A673 (cell line): ENCODE data around the gene AHNAK2.

Source experiments
- CTCF ChIP-seq: fragments of 300-800, 200-600 bp; sonication (generic); conservative IDR thresholded peaks from 2 replicates; pipeline ENCODE4 v1.5.1; 2017; ENCODE audit warnings: low read depth, mild to moderate bottlenecking, antibody characterized with exemption, low read length, moderate library complexity, mixed read lengths
- EZH2 ChIP-seq: fragments of 200-600 bp; sonication (generic); IDR thresholded peaks from 2 replicates; pipeline ENCODE4 v1.6.1; 2017; ENCODE audit warnings: borderline replicate concordance, low read depth, mild to moderate bottlenecking, mixed read lengths, antibody characterized with exemption, low read length; ENCODE audit not compliant: poor library complexity, severe bottlenecking

GRCh38 chr14:104928391-104929133, 49.6 kb downstream of the AHNAK2 start:
- no peak for TF ChIP-seq CTCF
- no peak for TF ChIP-seq EZH2
